AG09309 (cell line): ENCODE measurements around the gene LLGL2.

ENCODE experiments used
- DNase-seq: peaks from one replicate; pipeline ENCODE4 v3.0.0-alpha.2; 2010; ENCODE audit warnings: low read depth
- H3K4me3 ChIP-seq: 2 replicates; pipeline ENCODE4 v1.5.1; 2011; ENCODE audit warnings: mild to moderate bottlenecking, low read depth, low read length, moderate library complexity; ENCODE audit not compliant: control insufficient read depth
- CTCF ChIP-seq: IDR thresholded peaks from 2 replicates; pipeline ENCODE4 v1.5.1; 2011; ENCODE audit warnings: mild to moderate bottlenecking, low read depth, low read length, inconsistent platforms; ENCODE audit not compliant: insufficient read depth, control insufficient read depth; ENCODE audit errors: missing control alignments

The LLGL2 gene

DNA sequence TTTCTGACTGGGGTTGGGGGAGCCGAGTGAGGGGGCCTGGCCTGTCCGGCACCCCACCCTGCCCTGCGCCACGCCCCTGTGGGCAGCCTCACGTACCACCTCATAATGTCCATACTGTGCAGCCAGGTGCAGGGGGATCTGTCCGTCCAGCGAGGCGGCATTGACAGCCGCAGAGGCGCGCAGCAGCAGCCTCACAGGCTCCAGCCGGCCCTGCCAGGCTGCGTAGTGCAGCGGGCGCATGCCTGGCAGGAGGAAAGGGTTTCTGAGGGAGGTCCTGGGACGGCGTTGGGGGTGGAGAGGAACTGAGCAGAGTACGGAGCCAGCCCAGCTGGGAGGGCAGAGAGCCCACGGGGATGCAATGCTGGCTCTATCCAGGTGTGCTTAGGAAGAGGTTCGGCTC, 18.6 kb upstream of the LLGL2 start:
- TF ChIP-seq CTCF, result no peak
- DNase-seq, result no peak
- H3K4me3 ChIP-seq, result no peak overlapping the region

- TF ChIP-seq CTCF, result no peak
- no peak overlapping the region for H3K4me3 ChIP-seq
- DNase-seq, result no peak
Measured at GRCh38 chr17:75507733-75508719, 17.5 kb upstream of the LLGL2 start.

GRCh38 chr17:75508931-75509361, 16.6 kb upstream of the LLGL2 start:
- no peak for TF ChIP-seq CTCF
- DNase-seq, result no peak
- no peak overlapping the region for H3K4me3 ChIP-seq

- no peak for TF ChIP-seq CTCF
- DNase-seq, result no peak
- H3K4me3 ChIP-seq, result no peak overlapping the region
Measured at GRCh38 chr17:75509528-75510258, 15.8 kb upstream of the LLGL2 start.

GRCh38 chr17:75511270-75511609, 14.3 kb upstream of the LLGL2 start:
- H3K4me3 ChIP-seq, result no peak overlapping the region
- DNase-seq, result no peak
- TF ChIP-seq CTCF, result no peak

DNA sequence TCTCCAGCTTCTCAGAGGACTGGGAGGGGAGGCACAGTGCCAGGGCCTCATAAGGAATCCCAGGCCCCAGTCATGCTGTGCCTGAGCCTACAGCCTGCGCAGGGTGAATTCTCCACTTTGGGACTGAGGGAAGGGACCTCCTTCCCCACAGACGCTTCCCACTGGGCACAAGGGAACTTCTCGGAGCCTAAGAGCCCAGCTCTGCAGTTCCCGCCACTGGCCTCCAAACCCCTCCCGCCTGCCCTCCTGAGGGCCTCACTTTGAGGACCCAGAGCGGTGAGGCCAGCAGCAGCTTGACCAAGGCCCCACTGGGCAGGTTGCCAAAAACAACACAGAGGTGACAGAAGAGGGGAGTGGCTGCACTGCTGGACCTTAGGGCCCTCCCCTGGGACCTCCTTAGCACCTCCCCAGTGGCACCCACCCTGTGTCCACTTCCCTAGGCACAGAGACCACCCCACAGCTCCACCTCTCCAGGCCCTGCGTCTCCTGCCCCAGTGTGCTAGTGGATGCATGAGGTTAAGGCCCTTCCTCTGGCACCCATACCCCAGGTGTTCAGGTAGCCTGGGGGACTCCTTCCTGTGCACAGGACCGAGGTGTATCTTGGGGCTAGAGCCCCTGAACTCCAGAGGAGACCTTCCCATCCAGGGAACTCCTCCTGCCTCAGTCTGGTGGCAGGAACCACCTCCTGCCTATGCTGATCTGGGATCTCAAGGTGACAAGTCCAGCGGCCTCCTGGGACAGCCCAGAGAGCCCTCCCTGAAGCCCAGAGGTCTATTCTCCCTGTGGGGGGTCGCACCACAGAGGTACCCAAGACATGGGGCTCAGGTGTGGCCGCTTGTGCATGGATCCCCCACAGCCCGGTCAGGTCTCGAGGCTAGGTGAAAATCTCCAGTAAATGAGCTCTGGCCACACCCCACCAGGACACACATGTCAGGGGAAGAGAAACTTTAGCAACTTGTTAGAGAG, 13.6 kb upstream of the LLGL2 start:
- no peak for TF ChIP-seq CTCF
- no peak overlapping the region for H3K4me3 ChIP-seq
- DNase-seq, result no peak
